Neural progenitor cell (in vitro differentiated cells): ENCODE results near the gene PRDM11. TPM values are rescaled to one million over a fixed set of nuclear protein-coding genes. Genes with fewer than 3 reads are reported as not detected.

Source experiments
- DNase-seq: peaks from one replicate; pipeline ENCODE4 v3.0.0-alpha.2; 2016; ENCODE audit warnings: low spot score
- H2AFZ ChIP-seq: fragments of 200-600 bp; sonication (generic); replicated peaks from 2 replicates; pipeline ENCODE4 v1.6.1; 2016; ENCODE audit warnings: antibody characterized with exemption
- H3F3A ChIP-seq: fragments of 200-600 bp; sonication (generic); 2 replicates; pipeline ENCODE4 v1.6.1; 2016; ENCODE audit warnings: antibody characterized with exemption, low read depth
- H3K27ac ChIP-seq: fragments of 200-600 bp; sonication (generic); 2 replicates; pipeline ENCODE4 v1.5.1; 2016; ENCODE audit warnings: mild to moderate bottlenecking
- H3K27me3 ChIP-seq: fragments of 200-600 bp; sonication (generic); 2 replicates; pipeline ENCODE4 v1.6.1; 2016; ENCODE audit warnings: mild to moderate bottlenecking, moderate library complexity
- H3K36me3 ChIP-seq: fragments of 200-600 bp; sonication (generic); 2 replicates; pipeline ENCODE4 v1.5.1; 2016
- H3K4me1 ChIP-seq: fragments of 200-600 bp; sonication (generic); 2 replicates; pipeline ENCODE4 v1.6.1; 2016; ENCODE audit warnings: mixed run types
- H3K4me2 ChIP-seq: fragments of 200-600 bp; sonication (generic); 2 replicates; pipeline ENCODE4 v1.6.1; 2016
- H3K4me3 ChIP-seq: fragments of 200-600 bp; sonication (generic); 2 replicates; pipeline ENCODE4 v1.5.1; 2016
- H3K79me2 ChIP-seq: fragments of 200-600 bp; sonication (generic); 2 replicates; pipeline ENCODE4 v1.6.1; 2016; ENCODE audit warnings: low read depth
- H3K9ac ChIP-seq: fragments of 200-600 bp; sonication (generic); 2 replicates; pipeline ENCODE4 v1.6.1; 2016
- H3K9me3 ChIP-seq: fragments of 200-600 bp; sonication (generic); 2 replicates; pipeline ENCODE4 v1.5.1; 2016; ENCODE audit warnings: low read depth
- H4K20me1 ChIP-seq: fragments of 200-600 bp; sonication (generic); 2 replicates; pipeline ENCODE4 v1.6.1; 2016; ENCODE audit warnings: low read depth
- H3K27ac Mint-ChIP-seq: 3 replicates; pipeline ENCODE4 v1.8.0; 2021; ENCODE audit warnings: mixed read lengths
- H3K27me3 Mint-ChIP-seq: 2 replicates; pipeline ENCODE4 v1.8.0; 2022; ENCODE audit warnings: low read depth, mild to moderate bottlenecking, inconsistent platforms, moderate library complexity, mixed read lengths; ENCODE audit not compliant: insufficient read depth
- H3K36me3 Mint-ChIP-seq: 3 replicates; pipeline ENCODE4 v1.8.0; 2021; ENCODE audit warnings: mixed read lengths
- H3K4me1 Mint-ChIP-seq: 3 replicates; pipeline ENCODE4 v1.8.0; 2021; ENCODE audit warnings: mixed read lengths
- H3K4me3 Mint-ChIP-seq: 3 replicates; pipeline ENCODE4 v1.8.0; 2021; ENCODE audit warnings: mild to moderate bottlenecking, moderate library complexity, mixed read lengths
- H3K9me3 Mint-ChIP-seq: 3 replicates; pipeline ENCODE4 v1.8.0; 2020; ENCODE audit warnings: mixed read lengths
- EZH2 ChIP-seq: fragments of 200-600 bp; sonication (generic); IDR thresholded peaks from 2 replicates; pipeline ENCODE4 v1.6.1; 2017; ENCODE audit warnings: antibody characterized with exemption, mild to moderate bottlenecking, moderate library complexity
- EZH2phosphoT487 ChIP-seq: fragments of 200-600 bp; sonication (generic); IDR thresholded peaks from 2 replicates; pipeline ENCODE4 v1.6.1; 2017; ENCODE audit warnings: antibody characterized with exemption
- total RNA-seq: library from RNA; depleted of rRNA; stranded (reverse); fragments of >200 nt; gene quantifications from 2 replicates; pipeline ENCODE4 v1.2.3, GENCODE V29; 2015; ENCODE audit warnings: low replicate concordance
- TF ChIP-seq, protein P1 (sequence below): fragments of 200-600 bp; sonication (generic); IDR thresholded peaks from 2 replicates; pipeline ENCODE4 v1.5.1; 2017; ENCODE audit warnings: antibody characterized with exemption, mild to moderate bottlenecking

The PRDM11 gene
- total RNA-seq, 1 donor from 2014 or later, result 1.8 TPM

DNA sequence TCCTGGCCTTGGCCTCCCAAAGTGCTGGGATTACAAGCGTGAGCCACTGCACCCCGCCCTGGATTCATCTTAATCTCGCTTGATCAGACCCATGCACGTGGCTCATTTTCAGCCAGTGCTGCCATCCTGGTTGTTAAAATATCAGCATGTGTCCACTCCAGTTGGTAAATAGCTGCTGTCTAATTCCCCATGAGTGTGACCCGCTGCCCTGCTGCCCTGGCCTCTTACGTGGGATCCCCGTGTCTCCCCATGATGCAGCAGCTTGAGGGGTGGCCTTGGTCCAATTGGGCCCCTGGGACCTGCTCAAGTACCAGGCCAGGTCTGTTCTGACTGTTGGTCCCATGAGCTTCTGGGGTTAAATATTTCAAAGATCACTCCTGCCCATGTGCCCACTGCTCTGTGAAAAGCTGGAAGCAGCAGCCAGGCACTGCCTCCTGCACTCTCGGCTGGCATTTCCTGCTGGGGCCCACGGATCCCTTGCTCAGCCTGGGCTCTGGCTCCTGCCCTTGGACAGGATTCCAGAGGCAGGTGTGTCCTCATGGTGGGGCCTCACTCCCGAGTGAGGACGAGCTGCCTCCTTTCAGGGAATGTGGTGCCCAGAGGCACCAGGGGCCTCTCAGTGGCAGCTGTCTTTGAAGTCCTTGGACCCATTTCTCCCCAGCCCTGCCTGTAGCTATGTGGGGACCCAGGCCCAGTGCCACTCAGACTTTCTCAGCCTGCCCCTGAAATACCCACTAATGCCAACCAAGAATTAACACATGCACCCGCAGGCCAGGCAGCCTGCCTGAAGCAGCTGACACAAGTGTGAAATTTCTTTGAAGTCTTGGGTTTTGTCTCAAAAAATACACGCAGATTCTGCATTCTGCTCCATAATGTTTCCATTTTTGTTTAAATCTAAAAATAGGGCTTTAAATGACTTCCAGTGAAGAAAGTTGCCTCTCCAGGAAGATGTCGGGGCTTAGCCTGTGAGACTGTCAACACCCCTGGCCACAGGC lies 38.1 kb upstream of the PRDM11 start:
- Histone ChIP-seq H4K20me1 (no peaks in the 10 kb centered on the region), H3K4me1 (no peaks in the 10 kb centered on the region), H3K27ac (no peak overlapping the region), H3K79me2 (no peaks in the 10 kb centered on the region), H3K36me3 (no peaks in the 10 kb centered on the region), H3K9me3 (no peaks in the 10 kb centered on the region), H3K4me3 (no peak overlapping the region), H3F3A (no peaks in the 10 kb centered on the region), H3K4me2 (no peak overlapping the region), H2AFZ (no peak overlapping the region), H3K27me3 (peaks cover 19% of the 10 kb centered on the region), H3K9ac (no peak overlapping the region)
- H3K4me1 Mint-ChIP-seq, result peaks cover 3% of the 10 kb centered on the region
- H3K27ac Mint-ChIP-seq, result no peak overlapping the region
- DNase-seq, result no peak
- H3K9me3 Mint-ChIP-seq, result no peaks in the 10 kb centered on the region
- H3K27me3 Mint-ChIP-seq, result peaks cover 10% of the 10 kb centered on the region
- no peaks in the 10 kb centered on the region for H3K36me3 Mint-ChIP-seq
- no peak overlapping the region for H3K4me3 Mint-ChIP-seq
- TF ChIP-seq EZH2phosphoT487 (no peak), EZH2 (no peak)
- TF ChIP-seq, protein P1, sequence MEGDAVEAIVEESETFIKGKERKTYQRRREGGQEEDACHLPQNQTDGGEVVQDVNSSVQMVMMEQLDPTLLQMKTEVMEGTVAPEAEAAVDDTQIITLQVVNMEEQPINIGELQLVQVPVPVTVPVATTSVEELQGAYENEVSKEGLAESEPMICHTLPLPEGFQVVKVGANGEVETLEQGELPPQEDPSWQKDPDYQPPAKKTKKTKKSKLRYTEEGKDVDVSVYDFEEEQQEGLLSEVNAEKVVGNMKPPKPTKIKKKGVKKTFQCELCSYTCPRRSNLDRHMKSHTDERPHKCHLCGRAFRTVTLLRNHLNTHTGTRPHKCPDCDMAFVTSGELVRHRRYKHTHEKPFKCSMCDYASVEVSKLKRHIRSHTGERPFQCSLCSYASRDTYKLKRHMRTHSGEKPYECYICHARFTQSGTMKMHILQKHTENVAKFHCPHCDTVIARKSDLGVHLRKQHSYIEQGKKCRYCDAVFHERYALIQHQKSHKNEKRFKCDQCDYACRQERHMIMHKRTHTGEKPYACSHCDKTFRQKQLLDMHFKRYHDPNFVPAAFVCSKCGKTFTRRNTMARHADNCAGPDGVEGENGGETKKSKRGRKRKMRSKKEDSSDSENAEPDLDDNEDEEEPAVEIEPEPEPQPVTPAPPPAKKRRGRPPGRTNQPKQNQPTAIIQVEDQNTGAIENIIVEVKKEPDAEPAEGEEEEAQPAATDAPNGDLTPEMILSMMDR, result no peak

DNA sequence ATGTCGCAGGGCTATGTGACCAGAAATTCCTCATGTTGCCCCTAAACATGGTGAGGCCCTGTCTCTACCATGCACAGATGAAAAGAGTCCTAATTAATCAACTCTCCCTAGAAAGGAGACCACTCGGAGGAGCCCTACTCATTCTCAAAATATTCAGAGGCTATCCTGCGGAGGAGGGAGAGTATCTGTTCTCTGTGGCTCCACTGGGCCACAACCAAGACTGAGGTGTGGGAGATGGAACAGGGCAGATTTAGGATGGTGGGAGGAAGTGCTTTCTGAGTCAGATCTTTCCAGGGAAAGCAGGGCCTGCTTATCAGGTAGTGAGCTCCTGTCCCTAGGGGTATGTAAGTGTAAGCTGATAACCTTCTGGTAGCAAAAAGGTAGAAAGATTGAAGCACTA lies 37.0 kb upstream of the PRDM11 start:
- no peaks in the 10 kb centered on the region for H3K9me3 Mint-ChIP-seq
- no peaks in the 10 kb centered on the region for H3K79me2 ChIP-seq
- no peak overlapping the region for H3K4me3 Mint-ChIP-seq
- DNase-seq, result no peak
- H3K27me3 Mint-ChIP-seq, result peaks cover 10% of the 10 kb centered on the region
- peaks cover 29% of the 10 kb centered on the region for H3K27me3 ChIP-seq
- TF ChIP-seq EZH2phosphoT487 (no peak), EZH2 (no peak)
- TF ChIP-seq, protein P1, result no peak
- no peak overlapping the region for H3K27ac Mint-ChIP-seq
- H3K4me1 Mint-ChIP-seq, result peaks cover 3% of the 10 kb centered on the region
- no peaks in the 10 kb centered on the region for H3F3A ChIP-seq
- H3K36me3 Mint-ChIP-seq, result no peaks in the 10 kb centered on the region
- no peaks in the 10 kb centered on the region for H4K20me1 ChIP-seq
- no peak overlapping the region for H3K4me3 ChIP-seq
- H2AFZ ChIP-seq, result no peak overlapping the region
- H3K27ac ChIP-seq, result no peak overlapping the region
- H3K4me1 ChIP-seq, result no peaks in the 10 kb centered on the region
- H3K4me2 ChIP-seq, result no peak overlapping the region
- no peaks in the 10 kb centered on the region for H3K36me3 ChIP-seq
- H3K9me3 ChIP-seq, result no peaks in the 10 kb centered on the region
- H3K9ac ChIP-seq, result no peak overlapping the region

DNA sequence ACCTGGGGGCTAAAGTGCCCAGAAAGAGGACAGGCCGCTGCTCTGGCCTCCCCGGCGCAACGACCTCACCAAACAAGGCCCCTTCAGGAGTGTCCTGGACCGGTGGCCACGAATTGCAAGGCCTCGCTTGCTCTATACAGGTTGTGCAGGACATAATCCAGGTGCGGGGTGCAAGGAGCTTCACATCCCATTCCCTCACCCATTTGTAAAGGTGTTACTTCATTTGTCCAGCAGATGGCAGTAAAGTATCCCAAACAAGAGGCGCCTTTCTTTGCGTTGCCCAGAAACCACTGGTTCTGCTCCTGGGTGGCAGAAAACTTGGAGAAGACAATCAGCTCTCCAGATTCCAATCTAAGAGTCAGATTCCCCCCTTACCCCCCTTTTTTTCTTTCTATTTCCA lies 35.9 kb upstream of the PRDM11 start:
- no peaks in the 10 kb centered on the region for H4K20me1 ChIP-seq
- no peaks in the 10 kb centered on the region for H3K79me2 ChIP-seq
- H3K9me3 ChIP-seq, result no peaks in the 10 kb centered on the region
- H3K9ac ChIP-seq, result no peak overlapping the region
- no peaks in the 10 kb centered on the region for H3K36me3 Mint-ChIP-seq
- TF ChIP-seq EZH2phosphoT487 (no peak), EZH2 (no peak)
- TF ChIP-seq, protein P1, result peak; percentile 82
- no peak overlapping the region for H3K4me3 Mint-ChIP-seq
- no peak overlapping the region for H2AFZ ChIP-seq
- H3K27ac Mint-ChIP-seq, result no peak overlapping the region
- no peaks in the 10 kb centered on the region for H3K36me3 ChIP-seq
- peaks cover 41% of the 10 kb centered on the region for H3K27me3 ChIP-seq
- H3K27me3 Mint-ChIP-seq, result peaks cover 10% of the 10 kb centered on the region
- H3K4me1 Mint-ChIP-seq, result peaks cover 3% of the 10 kb centered on the region
- no peaks in the 10 kb centered on the region for H3K9me3 Mint-ChIP-seq
- no peak overlapping the region for H3K27ac ChIP-seq
- H3K4me1 ChIP-seq, result no peaks in the 10 kb centered on the region
- H3K4me3 ChIP-seq, result no peak overlapping the region
- no peaks in the 10 kb centered on the region for H3F3A ChIP-seq
- DNase-seq, result peak; percentile 87
- H3K4me2 ChIP-seq, result no peak overlapping the region
